Lower leg skin (tissue), 4 donors: ENCODE measurements around the gene CRELD2. TPM values are rescaled to one million over a fixed set of nuclear protein-coding genes. Genes with fewer than 3 reads are reported as not detected.

Source experiments
- DNase-seq, 2 donors: peaks; one replicate each; pipeline ENCODE4 v3.0.0-alpha.2; 2019; ENCODE audit warnings: low spot score in 2 of 2
- H3K4me3 ChIP-seq: fragments of 200-600 bp; sonication (generic); 2 replicates; pipeline ENCODE4 v1.5.1; 2017; ENCODE audit warnings: mild to moderate bottlenecking, low read depth; ENCODE audit not compliant: poor library complexity, severe bottlenecking
- CTCF ChIP-seq, 3 donors: fragments of 450-650 bp; IDR thresholded peaks; one replicate each; pipeline ENCODE4 v1.5.1; 2016; ENCODE audit warnings: antibody characterized with exemption in 3 of 3, mild to moderate bottlenecking in 3 of 3, moderate library complexity in 2 of 3
- POLR2A ChIP-seq, 2 donors: fragments of 450-650 bp; IDR thresholded peaks; one replicate each; pipeline ENCODE4 v1.6.1; 2016 to 2017; ENCODE audit warnings: antibody characterized with exemption in 2 of 2, mild to moderate bottlenecking in 1 of 2, moderate library complexity in 1 of 2
- WGBS, 2 donors: methylation state at CpG; one replicate each; pipeline ENCODE4 v1.1.5; 2018; 5-methylcytosine and 5-hydroxymethylcytosine counted together
- intact Hi-C: fragments of 100-400 bp; cut with DNase I; formaldehyde crosslinking; loops from one replicate; pipeline ENCODE4 v1.15.0; 2023; ENCODE audit warnings: low total_unique reads
- total RNA-seq, 4 donors: library from RNA; depleted of rRNA; stranded (reverse); fragments of >200 nt; gene quantifications; one replicate each; pipeline ENCODE4 v1.1.0, GENCODE V29; 2016

CRELD2 gene
- total RNA-seq, 4 donors from 2014 or later: 9.1 to 28.0 (median 18.0) TPM

- intact Hi-C loops: no loop called here
- TF ChIP-seq POLR2A (IDR thresholded peaks at IDR 0.05): peak in 1 of 2 donors; percentile 35
- no peak for TF ChIP-seq CTCF (IDR thresholded peaks at IDR 0.05)
- peak overlapping the region; percentile 44 for H3K4me3 ChIP-seq
- DNase-seq: peak; percentile 96 to 99
- 9 to 11% methylated on average over 23 to 24 of the region's 32 CpGs for WGBS, 2 donors
Observed at GRCh38 chr22:49970528-49971231, 52.2 kb downstream of the CRELD2 start.

- TF ChIP-seq CTCF (IDR thresholded peaks at IDR 0.05) (no peak), POLR2A (IDR thresholded peaks at IDR 0.05) (no peak)
- intact Hi-C loops: no loop called here
- DNase-seq: peak; percentile 77 to 96
- WGBS, 2 donors: 8 to 10% methylated on average over 36 to 55 of the region's 81 CpGs
- peak overlapping the region; percentile 44 for H3K4me3 ChIP-seq
Observed at GRCh38 chr22:49971232-49972162, 53.1 kb downstream of the CRELD2 start.

- peak; percentile 27 to 89 for DNase-seq
- TF ChIP-seq CTCF (IDR thresholded peaks at IDR 0.05) (no peak), POLR2A (IDR thresholded peaks at IDR 0.05) (no peak)
Observed at GRCh38 chr22:49972163-49973017, 54.0 kb downstream of the CRELD2 start.

GRCh38 chr22:49973018-49973961 is 54.9 kb downstream of the CRELD2 start:
- TF ChIP-seq CTCF (IDR thresholded peaks at IDR 0.05): no peak
- TF ChIP-seq POLR2A (IDR thresholded peaks at IDR 0.05): no peak
- intact Hi-C loops: no loop called here
- no peak overlapping the region for H3K4me3 ChIP-seq

More at GRCh38 chr22:49972163-49973017, 54.0 kb downstream of the CRELD2 start:
- H3K4me3 ChIP-seq: no peak overlapping the region
- 42 to 51% methylated on average over 21 to 31 of the region's 45 CpGs for WGBS, 2 donors
- intact Hi-C loops: no loop called here

More at GRCh38 chr22:49973018-49973961, 54.9 kb downstream of the CRELD2 start:
- WGBS, 2 donors: 84 to 91% methylated on average over 5 of the region's 5 CpGs
- DNase-seq: peak in 1 of 2 donors; percentile 9
